ENCODE results near the gene PICK1.
"Not testable (repeated sequence)": the region's sequence is repeated elsewhere in the genome, so short reads cannot be mapped to it uniquely, and the experiment has no call there.

The PICK1 gene

DNA sequence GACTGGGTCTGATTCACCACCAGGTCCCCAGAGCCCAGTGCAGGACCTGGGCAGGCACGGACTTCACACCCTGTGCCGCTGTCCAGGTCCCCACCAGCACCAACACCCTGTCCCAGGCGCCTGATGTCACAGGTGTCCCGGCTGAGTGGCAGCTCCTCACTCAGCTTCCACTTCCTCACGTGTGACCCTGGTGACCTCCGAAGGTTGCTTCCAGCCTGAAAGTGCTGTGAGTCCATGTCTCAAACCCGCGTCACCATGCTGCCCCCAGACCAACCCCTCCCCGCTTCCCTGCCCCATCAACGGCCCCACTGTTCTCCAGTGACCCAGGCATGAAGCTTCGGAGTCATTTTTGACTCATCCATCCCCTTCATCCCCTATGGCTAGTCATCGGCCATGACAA lies 25.7 kb upstream of the PICK1 start:
- DNase-seq: no peak

DNA sequence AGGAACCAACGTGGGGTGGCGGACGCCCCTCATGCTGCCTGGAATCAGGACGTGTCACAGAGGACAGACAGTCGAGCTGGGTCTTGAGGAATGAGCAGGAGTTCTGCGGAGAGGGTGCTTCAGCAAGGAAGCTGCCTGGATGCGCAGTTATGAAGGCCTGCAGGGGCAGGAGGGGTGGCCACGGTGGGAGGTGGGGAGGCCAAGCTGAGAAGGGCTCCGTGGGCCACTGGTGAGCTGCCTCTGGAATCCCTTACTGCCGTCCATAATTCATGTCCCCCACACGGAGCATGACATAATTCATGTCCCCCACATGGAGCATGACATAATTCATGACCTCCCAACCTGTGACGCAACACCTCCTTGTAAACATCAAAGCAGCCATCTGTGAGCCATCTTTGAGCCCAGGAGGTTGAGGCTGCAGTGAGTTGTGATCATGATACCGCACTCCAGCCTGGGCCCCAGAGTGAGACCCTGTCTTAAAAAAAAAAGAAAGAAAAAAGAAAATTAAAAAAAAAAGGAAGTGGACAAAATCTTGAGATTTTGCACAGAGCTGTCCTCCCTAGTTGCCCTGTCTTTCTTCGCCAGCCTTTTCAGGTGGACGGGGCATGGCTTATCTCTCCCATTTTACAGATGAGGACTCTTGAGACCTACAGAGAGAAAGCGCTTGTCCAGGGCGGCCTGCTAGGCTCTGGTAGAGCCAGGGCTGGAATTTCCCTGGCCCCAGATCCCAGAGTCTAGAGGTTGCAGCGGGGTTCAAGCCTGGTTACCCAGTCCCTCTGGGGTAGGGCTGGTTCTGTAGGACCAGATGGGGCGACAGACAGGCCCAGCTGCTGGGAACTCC lies 24.3 kb upstream of the PICK1 start:
- no peak for DNase-seq

DNA sequence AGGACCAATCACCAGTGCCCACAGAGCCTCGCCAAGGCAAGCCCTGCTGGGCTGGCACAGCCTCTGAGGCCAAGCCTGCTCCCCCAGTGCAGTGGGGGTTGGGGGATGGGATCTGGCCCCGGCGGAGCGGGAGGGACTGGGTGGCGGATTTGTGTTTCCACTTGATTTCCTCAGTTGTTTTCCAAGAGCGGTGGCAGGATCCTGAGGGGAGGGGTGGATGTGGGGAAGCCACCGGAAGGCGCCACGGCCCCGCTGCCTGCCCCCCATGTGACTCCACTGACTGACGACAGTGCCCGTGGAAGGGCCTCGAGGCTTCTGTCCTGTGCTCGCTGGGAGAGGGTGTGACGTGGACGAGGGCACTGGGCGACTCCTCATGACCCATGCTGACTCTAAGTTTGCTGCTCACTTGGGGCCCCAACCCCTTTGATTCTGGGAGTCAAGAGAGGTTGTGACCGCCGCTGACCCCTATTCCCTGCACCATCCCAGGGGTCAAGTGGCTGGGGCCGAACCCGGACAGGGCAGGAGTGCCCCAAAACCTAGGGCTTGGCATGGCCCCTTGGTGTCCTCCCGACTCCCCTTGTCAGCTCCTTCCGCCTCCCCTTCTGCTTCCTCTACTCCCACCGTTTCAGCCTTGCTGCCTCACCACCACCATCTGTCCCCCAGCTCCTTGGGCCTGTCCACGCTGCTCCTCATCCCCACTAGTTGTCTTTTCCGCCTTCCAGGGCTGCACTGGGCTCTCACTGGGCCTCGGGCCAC lies 23.5 kb upstream of the PICK1 start:
- DNase-seq: no peak

DNA sequence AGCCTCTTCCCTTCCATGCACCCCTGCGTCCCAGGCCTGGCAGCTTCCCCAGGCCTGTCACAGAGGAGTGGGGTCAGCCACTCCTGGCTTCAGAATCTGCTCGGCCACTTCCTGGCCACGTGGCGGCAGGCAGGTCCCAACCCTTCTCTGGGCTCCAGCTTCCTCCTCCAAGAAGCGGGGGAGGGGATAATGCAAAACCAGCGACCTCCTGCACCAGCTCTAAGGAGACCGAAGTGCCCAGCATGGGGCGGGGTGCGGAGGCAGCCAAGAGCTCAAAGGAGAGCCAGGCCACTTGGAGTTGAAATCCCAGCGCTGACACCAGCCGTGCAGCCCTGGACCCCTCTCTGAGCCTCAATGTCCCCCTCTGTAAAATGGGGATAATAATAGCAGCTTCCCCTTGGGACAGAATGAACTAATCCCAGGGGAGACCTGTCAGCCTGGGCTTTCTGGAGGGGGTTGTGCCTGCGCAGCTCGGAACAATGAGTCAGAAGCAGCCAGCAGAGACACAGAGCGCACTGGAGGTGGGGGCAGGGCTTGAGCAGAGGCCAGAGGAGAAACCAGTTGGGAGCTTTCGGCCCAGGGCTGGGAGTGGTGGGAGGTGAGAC lies 22.8 kb upstream of the PICK1 start:
- DNase-seq: no peak

DNA sequence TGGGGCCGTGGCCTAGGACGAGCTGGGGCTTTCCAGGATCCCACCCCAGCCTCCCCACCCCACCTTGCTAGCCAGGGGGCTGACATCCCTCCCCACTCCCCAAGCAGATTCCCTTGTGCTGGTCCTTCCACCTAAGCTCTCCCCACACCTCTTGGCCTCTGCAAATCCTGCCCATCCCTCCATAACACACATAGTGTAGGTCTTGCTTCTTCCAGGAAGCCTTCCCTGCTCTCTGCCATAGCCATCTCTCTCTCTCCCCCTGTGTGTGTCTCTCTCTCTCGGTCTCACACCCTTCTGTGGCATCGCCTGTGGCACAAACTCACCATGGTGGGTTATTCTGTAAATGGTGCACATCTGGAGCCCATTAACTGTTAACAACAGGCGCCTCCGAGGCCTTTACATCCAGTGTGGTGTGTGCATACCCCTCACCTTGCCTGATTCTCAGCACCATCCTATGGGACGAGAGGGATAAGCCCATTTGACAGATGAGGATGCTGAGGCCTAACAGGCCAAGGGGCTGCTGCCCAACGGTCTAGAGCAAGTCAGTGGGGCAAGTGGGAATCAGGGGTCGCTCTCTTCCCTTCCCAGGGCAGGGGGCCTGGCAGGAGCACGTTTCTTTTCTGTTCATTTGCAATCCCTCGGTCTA lies 22.2 kb upstream of the PICK1 start:
- no peak for DNase-seq

DNA sequence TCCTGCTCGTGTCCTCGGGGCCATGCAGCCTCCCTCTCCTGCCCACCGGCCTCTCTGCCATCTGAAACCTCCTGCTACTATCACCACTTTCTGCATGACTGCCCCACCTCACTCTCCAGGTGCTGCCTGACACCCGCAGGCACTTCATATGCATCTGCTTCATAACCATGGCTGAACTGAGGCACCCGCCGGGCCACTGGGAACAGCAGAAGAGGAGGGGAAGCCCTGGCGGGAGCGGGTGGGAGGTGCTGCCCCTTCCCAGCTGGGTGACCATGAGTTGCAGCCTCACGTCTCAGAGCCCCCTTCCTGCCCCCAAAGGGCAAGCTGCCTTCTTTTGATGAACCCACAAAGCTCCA lies 21.7 kb upstream of the PICK1 start:
- DNase-seq: no peak

DNA sequence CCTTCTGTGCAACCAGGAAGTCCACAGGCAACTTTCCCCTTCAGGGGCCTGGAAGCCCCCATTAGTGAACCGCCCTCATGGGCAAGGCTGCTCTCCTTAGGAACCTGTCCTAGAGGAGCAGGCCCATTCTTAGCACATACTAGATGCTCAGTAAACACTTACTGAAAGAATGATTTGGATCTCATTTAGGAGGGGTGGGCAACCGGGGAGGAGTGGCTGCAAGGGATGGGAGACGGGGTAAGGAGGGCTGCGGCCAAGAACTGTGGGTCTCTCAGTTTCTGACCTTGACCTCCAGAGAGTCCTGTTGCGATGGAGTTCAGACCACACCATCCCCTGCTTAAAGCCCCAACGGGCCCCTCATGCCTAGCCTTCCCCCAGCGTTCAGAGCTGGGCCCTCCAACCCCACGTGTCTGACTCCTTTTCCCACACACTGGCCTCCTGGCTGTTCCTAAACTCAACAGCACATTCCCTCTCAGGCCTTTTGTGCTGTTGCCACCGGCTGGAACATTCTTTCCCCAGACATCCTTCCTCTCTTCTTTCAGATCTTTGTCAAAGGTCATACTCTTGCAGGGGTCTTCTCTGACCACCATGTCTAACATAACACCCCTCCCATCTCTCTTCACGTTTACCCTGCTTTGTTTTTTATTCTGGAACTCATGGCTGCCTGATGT lies 20.7 kb upstream of the PICK1 start:
- DNase-seq: no peak

DNA sequence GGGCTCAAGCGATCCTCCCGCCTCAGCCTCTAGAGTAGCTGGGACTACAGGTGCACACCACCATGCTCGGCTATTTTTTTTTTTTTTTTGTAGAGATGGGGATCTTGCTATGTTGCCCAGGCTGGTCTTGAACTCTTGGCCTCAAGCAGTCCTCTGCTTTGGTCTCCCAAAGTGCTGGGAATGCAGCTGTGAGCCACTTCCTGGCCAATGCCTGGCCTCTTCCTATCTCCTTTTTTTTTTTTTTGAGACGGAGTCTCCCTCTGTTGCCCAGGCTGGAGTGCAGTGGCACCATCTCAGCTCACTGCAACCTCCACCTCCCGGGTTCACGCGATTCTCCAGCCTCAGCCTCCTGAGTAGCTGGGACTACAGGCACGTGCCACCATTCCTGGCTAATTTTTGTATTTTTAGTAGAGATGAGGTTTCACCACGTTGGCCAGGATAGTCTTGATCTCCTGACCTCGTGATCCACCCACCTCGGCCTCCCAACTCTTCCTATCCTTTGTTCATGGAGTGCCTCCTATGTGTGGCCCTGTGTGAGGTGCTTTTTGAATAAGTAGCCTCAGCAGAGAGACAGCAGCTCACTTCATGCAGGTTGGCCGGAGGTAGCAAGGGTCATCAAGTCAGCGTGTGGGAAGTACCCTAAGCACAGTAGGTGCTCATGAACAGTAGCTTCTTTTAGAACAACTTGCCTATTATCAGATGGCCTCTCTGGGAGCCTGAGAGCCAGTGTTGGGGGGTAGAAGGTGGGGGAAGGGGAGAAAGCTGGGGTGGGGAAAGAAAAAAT lies 19.6 kb upstream of the PICK1 start:
- not testable (repeated sequence) for DNase-seq

DNA sequence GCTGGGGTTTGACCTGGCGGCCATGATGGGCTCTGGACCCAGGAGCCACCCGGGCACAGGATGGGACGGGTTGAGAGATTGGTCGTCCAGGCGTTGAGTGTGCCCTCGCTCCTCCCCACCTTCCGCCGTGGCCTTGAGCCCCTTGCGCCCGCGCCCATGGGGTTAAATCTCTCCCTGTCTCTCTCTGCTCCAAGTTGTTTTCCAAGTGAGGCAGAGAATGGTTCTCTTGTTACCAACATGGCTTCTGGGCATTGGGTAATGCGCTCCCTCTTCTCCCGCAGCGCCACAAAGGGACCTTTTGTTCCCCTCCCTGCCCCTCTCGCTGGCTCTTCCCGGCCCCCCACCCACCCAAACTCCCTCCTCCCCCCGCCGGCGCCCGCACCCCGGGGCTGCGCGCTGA lies 18.8 kb upstream of the PICK1 start:
- DNase-seq: no peak

DNA sequence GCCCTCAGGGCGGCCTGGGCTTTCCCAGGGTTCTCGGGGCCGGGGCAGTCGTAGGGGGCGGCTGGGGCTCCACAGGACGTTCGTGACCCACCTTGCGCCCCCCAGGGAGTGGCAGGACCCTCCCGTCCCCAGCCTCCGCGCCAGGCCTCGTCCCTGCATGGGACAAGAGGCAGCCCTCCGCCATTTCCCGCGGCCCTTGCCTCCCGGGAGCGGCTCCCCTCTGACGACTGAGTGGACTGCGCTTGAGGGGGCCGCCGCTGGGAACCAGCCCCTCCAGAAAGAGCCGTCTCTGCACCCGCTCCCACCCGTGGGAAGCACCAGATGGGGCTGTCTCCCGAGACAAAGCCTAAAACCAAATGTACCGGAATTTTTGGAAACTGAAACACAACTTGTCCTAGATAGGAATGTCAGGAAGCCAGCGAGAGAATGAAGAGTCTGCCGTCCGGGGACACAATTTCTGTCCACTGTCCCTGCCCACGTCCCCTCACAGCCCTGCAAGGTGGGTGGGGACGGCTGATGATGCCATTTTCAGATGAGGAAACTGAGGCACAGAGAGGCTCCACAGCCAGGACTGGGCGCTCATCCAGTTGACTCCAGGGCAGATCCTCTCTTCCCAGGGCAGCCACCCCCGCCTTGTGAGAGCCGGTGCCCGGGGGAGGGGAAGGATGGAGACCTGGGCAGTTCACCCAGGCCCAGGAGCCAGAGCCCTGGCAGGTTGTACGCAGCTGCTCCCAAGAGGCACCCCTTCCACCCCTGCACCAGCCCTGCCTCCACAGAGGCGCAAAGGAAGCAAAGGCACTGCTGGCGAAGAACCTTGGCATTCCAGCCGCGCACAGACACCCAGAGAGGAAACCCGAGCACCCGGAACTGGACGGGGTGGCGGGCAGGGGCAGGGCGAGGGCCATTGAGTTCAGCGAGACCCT lies 18.1 kb upstream of the PICK1 start:
- DNase-seq: no peak

DNA sequence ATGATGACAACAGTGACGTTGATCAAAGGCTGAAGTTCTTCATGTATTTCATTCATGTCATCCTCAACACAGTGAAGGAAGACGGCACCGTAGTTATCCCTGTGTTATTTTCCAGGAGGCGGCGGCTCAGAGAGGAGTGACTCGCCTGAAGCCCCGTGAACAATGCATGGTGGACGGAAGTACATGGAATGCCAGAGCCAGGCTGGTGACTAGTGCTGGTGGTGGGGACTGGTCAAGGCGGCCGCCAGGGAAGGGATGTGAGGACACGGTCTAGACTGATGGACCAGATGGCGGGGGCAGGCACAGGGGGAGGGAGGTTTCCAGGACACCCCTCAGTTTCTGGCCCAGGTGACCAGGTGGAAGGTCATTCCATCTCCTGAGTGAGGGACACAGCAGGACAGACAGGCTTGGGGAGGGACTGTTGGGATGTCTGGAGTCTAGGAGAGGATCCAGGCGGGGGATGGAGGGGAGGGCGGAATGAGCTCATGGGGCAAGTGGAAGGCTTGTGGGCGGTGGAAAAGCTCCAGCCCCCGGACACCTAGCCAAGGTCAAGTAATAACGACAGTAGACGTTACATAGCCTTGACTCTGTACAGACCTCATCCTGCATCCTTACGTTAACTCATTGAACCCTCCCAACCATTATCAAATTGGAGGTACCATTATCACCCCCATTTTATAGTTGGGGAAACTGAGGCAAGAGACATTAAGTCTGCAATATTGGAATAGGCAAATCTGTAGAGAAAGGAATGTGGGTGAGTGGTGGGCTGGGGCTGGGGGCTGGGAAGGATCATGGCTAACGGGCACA lies 16.0 kb upstream of the PICK1 start:
- DNase-seq: no peak

DNA sequence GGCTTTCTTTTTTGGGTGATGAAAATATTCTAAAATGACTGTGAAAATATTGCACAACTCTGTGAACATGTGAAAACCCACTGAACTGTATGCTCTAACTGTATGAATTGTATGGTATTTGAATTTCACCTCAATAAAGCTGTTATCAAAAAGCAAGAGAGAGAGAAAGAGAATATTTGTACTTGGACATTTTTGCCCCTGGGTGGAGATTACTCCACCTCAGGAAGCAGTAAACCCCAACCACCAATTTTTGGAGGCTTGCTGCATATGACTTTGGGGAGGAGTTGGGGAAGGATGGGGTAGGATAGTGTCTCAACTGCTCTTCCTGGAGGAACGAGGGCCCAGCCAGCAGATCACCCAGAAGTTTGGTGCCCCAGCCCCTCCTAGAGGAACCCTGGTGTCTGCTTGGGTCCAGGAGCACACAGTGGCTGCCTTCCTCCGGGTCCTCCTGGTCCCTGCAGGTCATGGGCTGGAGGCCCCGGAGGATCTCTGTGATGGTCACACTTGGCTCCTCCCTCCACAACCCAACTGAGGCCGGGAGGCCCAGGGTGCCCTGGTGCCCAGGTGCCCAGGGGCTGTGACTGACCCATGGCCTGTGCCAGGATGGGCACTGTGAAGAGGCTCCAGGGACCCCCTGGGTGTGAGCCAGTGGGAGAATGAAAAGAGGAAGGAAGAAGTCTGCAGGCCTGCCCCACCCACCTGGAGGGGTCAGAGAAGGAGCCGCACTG lies 15.3 kb upstream of the PICK1 start:
- no peak for DNase-seq

DNA sequence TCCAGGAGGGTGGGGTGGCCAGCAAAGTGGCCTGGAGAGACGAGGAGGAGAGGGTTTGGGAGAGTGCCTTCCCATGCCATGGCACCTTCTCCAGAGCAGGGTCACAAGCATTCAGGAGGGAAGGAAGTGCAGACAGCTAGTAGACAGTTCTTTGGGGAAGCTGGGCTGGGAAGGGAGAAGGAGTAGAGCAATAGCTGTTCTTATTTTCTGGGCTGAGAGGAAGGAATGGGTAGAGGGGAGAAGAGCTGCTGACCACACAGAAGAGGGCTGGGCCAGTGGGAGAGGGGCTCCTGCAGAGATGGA lies 14.8 kb upstream of the PICK1 start:
- DNase-seq: no peak

DNA sequence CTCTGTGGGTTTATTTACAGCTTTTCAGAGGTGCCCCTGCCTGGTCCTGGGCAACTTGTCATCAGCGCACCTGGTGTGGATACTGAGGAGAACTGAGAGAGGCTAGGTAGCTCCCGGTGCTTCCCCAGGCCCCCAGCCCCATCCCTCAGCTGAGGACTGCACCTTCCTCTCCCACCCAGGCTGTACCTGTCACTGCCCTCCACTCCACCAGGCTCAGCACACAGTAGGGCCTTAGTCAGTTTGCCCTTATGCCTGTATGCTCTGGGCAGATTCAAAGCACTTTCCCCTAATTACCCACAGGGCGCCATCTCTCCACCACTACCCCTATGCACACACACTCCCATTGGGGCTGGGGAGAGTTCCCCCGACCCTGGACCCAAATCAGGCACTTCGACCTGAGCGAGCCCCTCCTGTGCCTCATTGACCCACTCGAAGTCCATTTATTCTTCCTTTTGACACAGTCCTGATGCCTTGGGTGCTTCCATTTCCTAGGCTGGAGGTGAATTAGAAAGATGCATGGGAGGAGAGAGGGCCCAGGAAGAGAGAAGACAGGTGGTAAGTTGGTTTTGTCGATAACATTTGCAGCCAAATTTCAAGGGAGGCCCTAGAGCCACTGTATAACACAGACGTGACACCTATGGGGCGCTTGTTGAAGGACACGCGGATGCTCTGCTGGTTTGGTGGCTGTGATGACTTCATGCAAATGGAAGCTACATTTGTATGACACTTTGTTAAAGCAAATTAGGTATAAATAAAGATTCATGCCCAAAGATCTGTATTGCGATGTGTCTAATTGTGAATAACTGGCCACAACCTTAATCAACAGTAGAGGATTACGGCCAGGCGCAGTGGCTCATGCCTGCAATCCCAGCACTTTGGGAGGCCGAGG lies 13.8 kb upstream of the PICK1 start:
- DNase-seq: no peak

DNA sequence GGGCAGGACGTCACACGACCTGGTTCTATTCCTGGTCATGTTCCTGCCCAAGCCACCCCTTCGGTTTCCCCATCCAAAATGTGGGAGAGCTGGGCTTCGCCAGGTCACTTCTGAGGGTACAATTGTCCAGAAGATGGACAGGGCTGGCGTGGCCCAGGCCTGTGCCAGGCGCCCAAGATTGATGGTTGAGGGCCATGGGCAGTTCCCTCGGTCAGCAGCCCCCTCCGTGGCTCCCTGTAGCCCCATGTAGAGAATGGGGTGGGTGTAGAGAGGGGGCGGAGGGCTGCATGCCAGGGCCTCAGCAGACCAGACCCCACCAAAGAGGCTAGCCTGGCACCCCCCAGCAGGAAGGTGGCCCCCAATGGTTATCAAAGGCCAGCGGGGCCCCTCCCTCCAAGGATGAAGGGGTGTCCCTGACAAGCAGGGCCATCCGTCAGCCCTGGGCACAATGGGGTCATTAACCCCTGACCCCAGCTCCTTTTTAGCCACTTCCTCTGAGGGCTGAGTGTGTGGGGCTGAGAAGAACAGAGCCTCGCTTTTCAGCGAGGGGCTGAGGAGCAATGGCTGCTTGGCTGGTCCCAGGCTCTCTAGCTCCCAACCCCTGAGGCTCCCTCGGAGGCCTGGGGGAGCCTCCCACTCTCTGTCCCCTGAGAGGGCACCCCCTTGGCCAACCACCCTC lies 11.0 kb upstream of the PICK1 start:
- DNase-seq: no peak

DNA sequence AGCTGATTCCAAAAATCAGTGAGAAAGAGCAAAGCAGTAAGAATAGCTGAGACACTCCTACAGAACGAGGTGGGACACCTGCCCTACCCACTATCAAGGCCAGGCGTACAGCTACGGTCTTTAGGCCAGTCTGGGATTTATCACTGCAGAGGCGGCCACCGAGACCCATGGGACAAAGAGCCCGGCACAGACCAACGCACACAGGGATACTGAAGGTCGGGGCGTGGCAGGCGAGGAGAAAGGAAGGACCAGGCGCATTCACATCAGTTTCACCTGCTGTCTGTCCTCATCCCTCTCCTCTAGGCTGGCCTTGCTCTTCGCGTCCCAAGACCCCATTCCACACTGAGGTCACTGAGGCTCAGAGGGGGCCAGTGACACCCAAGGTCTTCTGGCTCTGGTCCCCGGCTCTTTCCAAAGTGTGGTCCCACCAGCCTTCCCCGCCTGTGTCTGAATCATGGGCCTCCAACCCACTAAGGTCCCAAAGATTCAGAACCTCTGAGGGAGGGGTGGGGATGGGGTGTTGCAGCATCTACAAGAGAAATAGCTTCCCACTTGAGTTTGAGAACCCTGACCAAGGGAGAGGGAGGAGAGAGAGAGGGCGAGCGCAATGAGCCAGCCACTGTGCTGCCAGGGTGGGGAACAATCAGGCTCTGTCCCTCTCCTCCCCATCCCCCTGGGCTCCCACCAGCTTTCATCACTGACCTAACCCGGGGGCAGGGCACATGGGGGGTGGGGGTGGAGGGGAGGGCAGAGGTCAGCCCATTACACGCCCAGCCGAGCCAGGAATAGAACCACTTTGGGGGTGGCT lies 7.2 kb upstream of the PICK1 start:
- no peak for DNase-seq

DNA sequence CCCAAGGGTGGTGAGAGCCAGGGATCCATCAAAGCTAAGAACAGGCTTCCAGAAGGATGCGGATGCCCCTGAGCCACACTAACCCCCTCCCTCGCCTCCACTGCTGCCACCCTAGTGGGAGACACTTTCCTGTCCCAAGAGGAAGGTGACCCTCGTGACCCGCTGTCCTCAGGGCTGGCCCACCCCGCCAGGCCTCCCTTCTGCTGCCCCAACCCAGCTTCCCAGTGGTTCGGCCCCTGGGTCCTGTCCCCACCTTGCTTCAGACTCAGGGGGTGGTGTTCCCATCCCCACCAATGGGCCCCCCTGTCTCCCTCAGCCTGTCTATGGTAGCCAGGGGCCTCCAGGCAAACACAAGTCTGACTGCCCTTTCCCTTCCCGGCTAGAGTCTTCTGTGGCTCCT lies 6.5 kb upstream of the PICK1 start:
- DNase-seq: no peak
